GM21360 (cell line): ENCODE data around the gene DDX28.
"Not testable (repeated sequence)": the region's sequence is repeated elsewhere in the genome, so short reads cannot be mapped to it uniquely, and the experiment has no call there.

Experiments used
- ATAC-seq: cut with Tn5 transposase; IDR thresholded peaks from one replicate; pipeline ENCODE4 v1.9.1; 2021; ENCODE audit warnings: mild to moderate bottlenecking, moderate library complexity; ENCODE audit not compliant: unreplicated experiment

Gene DDX28

DNA sequence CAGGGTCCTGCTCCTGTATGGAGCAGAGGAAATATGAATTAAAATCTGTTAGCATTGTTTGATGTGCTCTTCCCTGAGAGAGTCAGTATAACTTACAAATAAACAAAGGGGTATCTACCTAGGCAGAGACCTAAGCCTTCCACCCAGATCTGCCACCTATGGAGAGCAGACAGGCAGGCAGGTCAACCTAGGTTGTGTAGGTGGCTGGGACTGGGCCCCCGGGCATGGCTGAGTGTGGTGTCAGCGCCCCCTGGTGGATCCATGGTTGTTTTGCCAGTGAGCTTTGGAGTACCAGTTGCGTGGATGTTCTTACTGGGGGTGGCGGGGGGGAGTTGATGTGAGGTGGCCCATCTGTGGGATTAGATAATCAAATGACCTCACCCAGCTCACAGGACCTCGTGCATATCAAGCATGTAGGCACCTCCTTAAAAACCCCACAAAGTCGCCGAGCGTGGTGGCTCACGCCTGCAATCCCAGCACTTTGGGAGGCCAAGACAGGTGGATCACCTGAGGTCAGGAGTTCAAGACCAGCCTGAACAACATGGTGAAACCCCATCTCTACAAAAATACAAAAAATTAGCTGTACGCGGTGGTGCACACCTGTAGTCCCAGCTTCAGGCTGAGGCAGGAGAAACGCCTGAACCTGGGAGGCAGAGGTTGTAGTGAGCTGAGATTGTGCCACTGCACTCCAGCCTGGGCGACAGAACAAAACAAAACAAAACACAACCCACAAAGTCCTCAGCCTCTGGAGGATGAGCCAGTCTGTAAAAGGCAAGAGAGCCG lies 17.7 kb upstream of the DDX28 start:
- peak; percentile 64 for ATAC-seq

DNA sequence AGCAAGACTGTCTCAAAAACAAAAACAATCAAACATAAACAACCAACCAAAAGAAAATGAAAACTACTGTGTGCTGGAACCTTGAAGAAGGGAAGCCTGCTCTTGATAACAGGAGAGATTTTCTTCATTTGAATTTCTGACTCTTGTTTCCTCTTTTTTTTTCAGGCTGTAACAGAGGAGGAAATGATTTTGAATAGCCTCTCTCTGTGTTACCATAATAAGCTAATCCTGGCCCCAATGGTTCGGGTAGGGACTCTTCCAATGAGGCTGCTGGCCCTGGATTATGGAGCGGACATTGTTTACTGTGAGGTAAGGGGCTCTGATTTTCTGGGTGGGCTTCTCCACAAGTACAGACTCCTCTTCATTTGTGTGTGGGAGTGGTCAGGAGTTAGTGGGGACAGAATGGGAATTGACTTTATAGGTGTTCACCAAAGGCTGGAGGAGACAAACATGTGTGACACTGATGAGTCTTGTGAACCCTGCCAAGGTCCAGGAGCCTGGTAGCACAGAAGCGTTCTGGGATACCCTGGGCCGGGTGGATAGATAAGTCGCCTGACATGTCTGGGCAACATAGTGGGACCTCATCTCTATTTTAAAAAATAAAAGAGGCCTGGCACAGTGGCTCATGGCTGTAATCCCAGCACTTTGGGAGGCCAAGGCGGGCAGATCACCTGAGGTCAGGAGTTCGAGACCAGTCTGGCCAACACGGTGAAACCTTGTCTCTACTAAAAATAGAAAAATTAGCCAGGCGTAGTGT lies 15.0 kb upstream of the DDX28 start:
- ATAC-seq: no peak

- no peak for ATAC-seq
Observed at GRCh38 chr16:68035227-68035626, 12.2 kb upstream of the DDX28 start.

GRCh38 chr16:68033101-68033500 lies 10.1 kb upstream of the DDX28 start:
- no peak for ATAC-seq

- no peak for ATAC-seq
Observed at GRCh38 chr16:68031951-68032350, 8.9 kb upstream of the DDX28 start.

DNA sequence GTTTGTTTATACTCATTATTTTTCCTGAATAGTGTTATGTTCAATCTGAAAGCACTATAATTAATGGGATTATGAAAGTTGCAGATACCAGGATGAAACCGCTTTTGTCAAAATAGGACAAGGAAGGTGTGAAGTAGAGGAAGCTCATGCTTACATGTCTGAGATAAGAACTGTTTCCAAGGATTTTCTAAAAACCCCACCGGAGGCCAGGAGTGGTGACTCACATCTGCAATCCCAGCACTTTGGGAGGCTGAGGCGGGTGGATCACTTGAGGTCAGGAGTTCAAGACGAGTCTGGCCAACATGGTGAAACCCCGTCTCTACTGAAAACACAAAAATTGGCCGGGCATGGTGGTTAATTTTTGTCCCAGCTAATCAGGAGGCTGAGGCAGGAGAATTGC lies 7.1 kb upstream of the DDX28 start:
- ATAC-seq: not testable (repeated sequence)

DNA sequence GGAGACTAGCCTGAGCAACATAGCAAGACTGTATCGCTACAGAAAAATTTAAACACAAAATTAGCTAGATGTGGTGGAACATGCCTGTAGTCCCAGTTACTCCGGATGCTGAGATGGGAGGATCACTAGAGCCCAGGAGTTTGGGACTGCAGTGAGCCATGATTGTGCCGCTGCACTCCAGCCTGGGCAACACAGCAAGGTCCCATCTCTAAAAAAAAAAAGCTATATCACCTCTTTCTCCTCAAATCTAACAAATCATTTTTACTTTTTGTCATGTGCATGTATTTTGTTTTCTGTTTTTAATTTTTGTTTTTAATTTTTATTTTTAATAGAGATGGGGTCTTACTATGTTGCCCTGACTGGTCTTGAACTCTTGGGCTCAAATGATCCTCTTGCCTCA lies 6.0 kb upstream of the DDX28 start:
- ATAC-seq: no peak

- ATAC-seq: no peak
Observed at GRCh38 chr16:68022278-68022727, 729 bp downstream of the DDX28 start.

DNA sequence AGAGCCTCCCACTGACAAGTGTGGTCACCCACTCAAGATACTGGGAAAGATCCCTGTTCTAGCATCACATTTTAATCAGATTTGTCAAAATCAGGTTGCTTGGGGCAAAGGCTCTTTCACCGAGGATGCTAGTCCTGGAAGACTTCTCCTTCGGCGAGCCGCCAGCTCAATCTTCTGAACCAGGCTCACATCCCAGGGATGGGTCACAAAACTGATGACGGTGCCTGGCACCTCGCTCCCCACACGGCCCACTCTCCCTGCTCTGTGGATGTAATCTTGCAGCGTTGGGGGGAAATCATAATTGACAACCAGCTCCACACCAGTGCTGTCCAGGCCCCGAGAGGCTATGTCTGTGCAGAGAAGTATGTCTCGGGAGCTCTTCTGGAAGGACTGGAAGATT lies 1.5 kb downstream of the DDX28 start:
- ATAC-seq: no peak

DNA sequence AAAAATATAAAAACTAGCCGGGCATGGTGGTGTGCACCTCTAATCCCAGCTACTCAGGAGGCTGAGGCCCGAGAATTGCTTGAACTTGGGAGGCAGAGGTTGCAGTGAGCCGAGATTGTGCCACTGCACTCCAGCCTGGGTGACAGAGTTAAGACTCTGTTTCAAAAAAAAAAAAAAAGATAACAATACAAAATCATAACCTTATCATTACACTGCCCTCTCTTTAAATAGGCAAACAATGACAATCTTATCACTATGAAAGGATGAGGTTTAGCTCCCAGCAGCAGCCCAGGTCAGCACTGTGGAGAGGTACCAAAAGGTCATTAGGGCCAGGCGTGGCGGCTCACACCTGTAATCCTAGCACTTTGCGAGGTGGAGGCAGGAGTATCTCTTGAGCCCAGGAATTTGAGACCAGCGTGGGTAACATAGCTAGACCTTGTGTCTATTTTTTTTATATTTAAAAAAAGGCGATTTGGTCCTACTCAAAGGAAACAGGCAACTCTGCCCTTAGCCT lies 3.8 kb downstream of the DDX28 start:
- no peak for ATAC-seq

DNA sequence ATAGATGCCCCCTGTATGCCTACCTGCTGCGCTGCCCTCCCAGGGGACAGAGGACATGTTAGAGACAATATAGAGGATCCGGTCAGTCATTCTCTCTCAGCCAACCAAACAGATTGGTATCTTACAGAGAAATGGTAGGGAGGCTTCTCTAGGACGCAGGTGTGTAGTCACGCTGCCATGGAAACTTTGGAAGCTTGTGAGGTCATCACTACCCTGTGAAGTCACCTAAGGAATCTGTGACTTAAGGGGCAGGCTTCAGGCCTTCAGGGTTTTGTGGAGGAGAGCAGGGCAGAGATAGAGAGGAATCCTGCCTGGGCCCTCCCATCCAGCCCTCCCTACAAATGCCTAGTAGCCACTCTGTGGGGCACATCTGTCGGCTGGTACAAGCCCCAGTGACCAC lies 7.4 kb downstream of the DDX28 start, which contains the start of gene DPEP2NB:
DPEP2NB (minus strand) TSS at position 231 of the 400 bp plus-strand sequence; CDS start at position 90, 141 bp downstream.
- no peak for ATAC-seq

DNA sequence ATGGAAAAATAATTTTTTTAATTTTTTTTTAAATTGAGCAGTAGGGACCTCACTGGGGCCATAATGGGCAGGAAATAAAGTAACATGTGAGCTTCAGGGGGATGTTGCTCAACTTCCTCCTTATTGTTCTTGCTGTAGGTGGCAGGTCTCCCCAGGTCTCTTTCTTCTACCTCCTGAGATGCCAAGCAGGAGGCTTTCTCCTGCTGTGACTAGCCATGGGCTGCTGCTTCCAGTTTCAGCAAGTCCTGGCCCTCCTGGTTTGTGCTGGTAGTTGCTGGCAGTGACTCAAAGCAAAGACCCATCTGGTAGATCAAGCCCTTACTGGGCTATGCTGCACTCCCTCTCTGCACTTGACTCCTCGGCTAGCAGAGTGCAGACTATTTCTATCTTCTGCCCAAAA lies 9.6 kb downstream of the DDX28 start:
- no peak for ATAC-seq

- ATAC-seq: not testable (repeated sequence)
Observed at GRCh38 chr16:68009872-68010271, 13.2 kb downstream of the DDX28 start.

DNA sequence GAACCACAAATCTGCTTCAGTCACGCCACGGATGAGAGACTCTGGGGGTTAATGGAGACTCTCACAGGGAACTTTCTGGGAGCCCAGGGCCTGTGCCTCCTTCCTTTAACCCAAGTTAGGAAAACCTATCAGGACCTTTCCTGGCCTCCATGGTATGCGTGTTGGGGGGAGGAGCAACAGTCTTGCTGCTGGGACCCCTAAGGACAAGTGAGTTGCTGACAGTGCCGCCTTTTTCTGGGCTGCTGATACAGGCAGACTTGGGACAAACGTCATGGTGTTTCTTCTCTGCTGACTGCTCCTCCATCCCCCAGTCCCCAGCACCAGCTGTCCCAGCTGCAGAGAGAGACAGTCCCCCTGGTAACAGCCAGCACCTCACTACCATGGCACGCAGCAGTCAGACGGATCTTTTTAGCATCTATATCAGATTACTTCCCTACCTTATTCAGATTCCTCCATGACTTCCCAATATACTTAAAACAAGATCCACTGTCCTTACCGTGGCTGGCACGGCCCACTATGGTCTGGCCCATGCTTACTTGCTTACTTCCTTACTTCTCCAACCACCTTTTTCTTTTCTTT lies 13.8 kb downstream of the DDX28 start:
- no peak for ATAC-seq

DNA sequence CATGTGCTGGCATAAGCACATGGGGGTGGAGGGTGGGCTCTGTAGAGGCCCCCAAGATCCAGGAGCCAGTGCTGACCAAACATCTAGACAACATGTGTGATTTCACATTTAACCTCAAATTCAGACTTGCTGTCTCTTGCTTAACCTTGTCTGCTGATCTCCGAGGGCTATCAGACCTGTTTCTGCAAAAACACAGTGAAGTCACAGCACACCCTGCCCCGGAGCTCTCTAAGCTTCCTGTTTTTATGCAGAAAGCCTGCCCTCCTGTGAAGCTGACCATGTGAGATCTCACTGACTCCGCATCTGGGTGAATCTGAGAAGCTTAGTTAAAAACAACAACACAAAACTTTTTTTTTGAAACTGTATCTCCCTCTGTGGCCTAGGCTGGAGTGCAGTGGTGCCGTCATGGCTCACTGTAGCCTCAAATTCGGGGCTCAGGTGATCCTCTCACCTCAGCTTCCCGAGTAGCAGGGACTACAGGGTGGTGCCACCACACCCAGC lies 17.2 kb downstream of the DDX28 start:
- ATAC-seq: no peak

DNA sequence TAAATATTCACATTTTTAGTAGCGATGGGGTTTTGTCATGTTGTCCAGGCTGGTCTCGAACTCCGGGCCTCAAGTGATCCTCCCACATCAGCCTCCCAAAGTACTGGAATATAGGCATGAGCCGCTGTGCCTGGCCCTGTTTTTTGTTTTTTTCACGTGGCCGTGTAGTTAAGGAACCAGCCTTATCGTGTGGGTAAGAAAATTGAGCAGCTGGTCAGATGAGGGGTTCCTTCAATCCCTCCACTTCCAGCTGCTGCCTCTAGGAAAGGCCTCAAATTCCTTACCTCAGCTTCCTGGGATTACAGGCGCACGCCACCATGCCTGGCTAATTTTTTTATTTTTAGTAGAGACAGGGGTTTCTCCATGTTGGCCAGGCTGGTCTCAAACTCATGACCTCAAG lies 17.8 kb downstream of the DDX28 start:
- no peak for ATAC-seq

DNA sequence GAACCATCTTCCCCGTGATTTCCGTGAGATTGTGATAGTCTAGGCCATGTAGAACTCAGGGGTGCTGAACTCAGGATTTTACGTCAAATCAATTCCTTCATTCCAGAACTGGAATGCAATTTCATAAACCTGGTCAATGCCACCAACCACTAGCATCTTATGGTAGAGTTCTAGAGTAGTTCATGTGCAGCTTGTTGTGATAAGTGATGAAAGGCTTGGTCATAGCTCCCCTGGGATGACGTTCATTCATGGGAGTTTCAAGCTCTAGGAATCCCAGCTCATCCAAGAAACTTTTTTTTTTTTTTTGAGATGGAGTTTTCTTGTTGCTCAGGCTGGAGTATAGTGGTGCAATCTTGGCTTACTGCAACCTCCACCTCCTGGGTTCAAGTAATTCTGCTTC lies 20.0 kb downstream of the DDX28 start:
- ATAC-seq: no peak

- ATAC-seq: no peak
Observed at GRCh38 chr16:68000450-68000849, 22.6 kb downstream of the DDX28 start.

DNA sequence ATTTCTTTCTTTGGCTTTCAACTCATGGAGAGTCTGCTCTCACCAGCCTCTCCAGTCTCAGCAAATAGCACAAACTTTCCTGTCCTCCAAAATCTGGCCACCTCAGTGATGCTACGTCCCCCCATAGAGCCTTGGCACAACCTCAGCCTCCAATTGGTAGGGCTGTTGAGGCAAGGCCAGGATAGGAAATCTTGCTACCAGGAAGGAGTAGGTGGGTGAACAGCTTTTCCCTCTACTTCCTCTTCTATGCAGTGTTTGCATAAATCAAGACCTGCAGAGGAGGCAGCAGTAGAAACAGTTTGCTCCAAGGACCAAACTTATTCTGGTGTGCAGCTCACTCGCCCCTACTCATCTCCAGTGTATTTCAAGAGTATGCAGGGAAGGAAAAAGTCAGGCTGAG lies 23.0 kb downstream of the DDX28 start:
- ATAC-seq: no peak

- not testable (repeated sequence) for ATAC-seq
Observed at GRCh38 chr16:67998779-67999688, 24.0 kb downstream of the DDX28 start, which contains the start of gene DPEP2. Gene DPEP2 (minus strand): TSS chr16:67999484. CDS start chr16:67993212, 6,272 bp downstream.
